ENCODE measurements around the gene PLXNC1. TPM values are rescaled to one million over a fixed set of nuclear protein-coding genes. Genes with fewer than 3 reads are reported as not detected.

PLXNC1 gene
- total and polyA plus RNA-seq, 5 donors = 2.4 to 7.6 (median 5.1) TPM

GRCh38 chr12:94192506-94192905 lies 44.1 kb downstream of the PLXNC1 start:
- Histone ChIP-seq H3K27me3 (ENCODE audit: control insufficient read depth, insufficient read depth) (no peaks in the 10 kb centered on the region), H3K9me3 (ENCODE audit: control insufficient read depth, low read length) (no peaks in the 10 kb centered on the region), H3K4me3 (ENCODE audit: low read length) (no peak overlapping the region), H3K4me1 (ENCODE audit: control insufficient read depth, insufficient read depth, low read length) (no peaks in the 10 kb centered on the region), H3K27ac (ENCODE audit: low read length) (no peak overlapping the region)
- intact Hi-C loops (cut with DNase I) = no loop called here
- DNase-seq (no peak), ATAC-seq (no peak)

- ATAC-seq = no peak
- no peak overlapping the region for H3K4me3 ChIP-seq (ENCODE audit: low read length)
- no peaks in the 10 kb centered on the region for H3K4me1 ChIP-seq (ENCODE audit: control insufficient read depth, insufficient read depth, low read length)
- no peaks in the 10 kb centered on the region for H3K27me3 ChIP-seq (ENCODE audit: control insufficient read depth, insufficient read depth)
- no peak for DNase-seq
- WGBS = 81% methylated on average over 3 of the region's 3 CpGs
- H3K27ac ChIP-seq (ENCODE audit: low read length) = no peak overlapping the region
- no peaks in the 10 kb centered on the region for H3K9me3 ChIP-seq (ENCODE audit: control insufficient read depth, low read length)
- intact Hi-C loops (cut with DNase I) = no loop called here
These were observed 44.8 kb downstream of the PLXNC1 start for GRCh38 chr12:94193168-94193567.

DNA sequence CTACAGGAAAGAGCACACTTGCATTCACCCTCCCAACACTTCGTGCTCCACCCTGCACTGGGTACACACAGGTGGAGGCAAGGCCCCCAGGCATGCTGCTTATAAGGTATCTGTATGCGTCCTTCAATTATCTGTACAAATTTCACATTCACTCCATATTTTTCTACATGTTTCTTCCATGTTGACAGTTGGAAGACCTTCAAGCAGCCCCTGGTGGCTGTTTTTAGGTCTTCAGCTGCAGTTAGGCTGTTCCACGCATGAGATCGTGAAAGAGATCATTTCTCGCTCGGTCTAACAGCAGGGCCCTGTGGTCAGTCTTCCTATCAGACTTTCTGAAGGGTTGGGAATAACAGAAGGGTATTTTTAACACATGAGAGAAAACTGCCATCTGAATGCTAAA lies 47.1 kb downstream of the PLXNC1 start:
- no peaks in the 10 kb centered on the region for H3K9me3 ChIP-seq (ENCODE audit: control insufficient read depth, low read length)
- H3K4me3 ChIP-seq (ENCODE audit: low read length) = no peak overlapping the region
- no peak for DNase-seq
- H3K27me3 ChIP-seq (ENCODE audit: control insufficient read depth, insufficient read depth) = no peaks in the 10 kb centered on the region
- no peak overlapping the region for H3K27ac ChIP-seq (ENCODE audit: low read length)
- no peak for ATAC-seq
- H3K4me1 ChIP-seq (ENCODE audit: control insufficient read depth, insufficient read depth, low read length) = no peaks in the 10 kb centered on the region
- 84% methylated on average over 6 of the region's 6 CpGs for WGBS
- intact Hi-C loops (cut with DNase I) = no loop called here

DNA sequence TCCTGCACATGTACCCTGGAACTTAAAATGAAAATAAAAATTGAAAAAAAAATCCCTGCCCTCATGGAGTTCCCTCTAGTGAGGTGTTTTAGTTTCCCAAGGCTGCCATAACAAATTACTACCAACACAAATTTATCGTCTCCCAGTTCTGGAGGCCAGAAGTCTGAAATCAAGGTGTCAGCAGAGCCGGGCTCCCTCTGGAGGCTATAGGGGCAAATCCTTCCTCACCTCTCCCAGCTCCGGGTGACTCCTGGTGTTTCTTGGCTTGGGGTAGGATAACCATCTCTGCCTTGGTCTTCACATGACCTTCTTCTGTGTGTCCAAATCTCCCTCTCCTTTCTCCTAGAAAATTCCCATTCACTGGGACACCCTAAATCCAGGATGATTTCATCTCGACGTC lies 50.1 kb downstream of the PLXNC1 start:
- intact Hi-C loops (cut with DNase I) = no loop called here
- no peaks in the 10 kb centered on the region for H3K27me3 ChIP-seq (ENCODE audit: control insufficient read depth, insufficient read depth)
- DNase-seq (no peak), ATAC-seq (no peak)
- 84% methylated on average over 5 of the region's 5 CpGs for WGBS
- peaks cover 2% of the 10 kb centered on the region for H3K4me1 ChIP-seq (ENCODE audit: control insufficient read depth, insufficient read depth, low read length)
- no peaks in the 10 kb centered on the region for H3K9me3 ChIP-seq (ENCODE audit: control insufficient read depth, low read length)
- H3K4me3 ChIP-seq (ENCODE audit: low read length) = no peak overlapping the region
- H3K27ac ChIP-seq (ENCODE audit: low read length) = no peak overlapping the region

- WGBS = 75% methylated on average over 9 of the region's 9 CpGs
- no peak overlapping the region for H3K4me3 ChIP-seq (ENCODE audit: low read length)
- intact Hi-C loops (cut with DNase I) = no loop called here
- no peaks in the 10 kb centered on the region for H3K9me3 ChIP-seq (ENCODE audit: control insufficient read depth, low read length)
- H3K4me1 ChIP-seq (ENCODE audit: control insufficient read depth, insufficient read depth, low read length) = peaks cover 2% of the 10 kb centered on the region
- H3K27ac ChIP-seq (ENCODE audit: low read length) = no peak overlapping the region
- ATAC-seq (no peak), DNase-seq (no peak)
- no peaks in the 10 kb centered on the region for H3K27me3 ChIP-seq (ENCODE audit: control insufficient read depth, insufficient read depth)
These were observed 50.5 kb downstream of the PLXNC1 start for GRCh38 chr12:94198872-94199271.

GRCh38 chr12:94200069-94200468 lies 51.7 kb downstream of the PLXNC1 start:
- H3K4me1 ChIP-seq (ENCODE audit: control insufficient read depth, insufficient read depth, low read length) = peaks cover 5% of the 10 kb centered on the region
- no peak overlapping the region for H3K4me3 ChIP-seq (ENCODE audit: low read length)
- DNase-seq = no peak
- WGBS = 92% methylated on average over 5 of the region's 5 CpGs
- no peak for ATAC-seq
- H3K27ac ChIP-seq (ENCODE audit: low read length) = no peak overlapping the region
- no peaks in the 10 kb centered on the region for H3K27me3 ChIP-seq (ENCODE audit: control insufficient read depth, insufficient read depth)
- H3K9me3 ChIP-seq (ENCODE audit: control insufficient read depth, low read length) = no peaks in the 10 kb centered on the region
- intact Hi-C loops (cut with DNase I) = no loop called here

DNA sequence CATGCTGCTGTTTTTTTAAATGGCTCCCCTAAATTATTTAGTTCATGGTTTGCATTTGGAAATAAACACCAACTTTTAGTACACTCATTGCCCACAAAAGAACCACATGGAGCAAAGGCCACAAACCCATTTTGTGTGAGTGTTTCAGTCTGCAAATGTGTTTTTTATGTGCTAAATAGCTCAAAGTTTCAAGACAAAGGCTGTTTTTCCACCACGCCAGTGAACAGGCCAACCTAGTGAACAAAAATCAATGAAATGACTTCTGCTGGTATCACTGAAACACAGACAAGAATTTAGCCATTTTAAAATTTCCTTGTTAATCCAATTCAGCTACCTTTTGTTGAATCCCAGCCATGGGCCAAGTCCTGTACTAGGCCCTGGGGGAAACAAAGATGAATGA lies 52.3 kb downstream of the PLXNC1 start:
- Histone ChIP-seq H3K27me3 (ENCODE audit: control insufficient read depth, insufficient read depth) (no peaks in the 10 kb centered on the region), H3K4me1 (ENCODE audit: control insufficient read depth, insufficient read depth, low read length) (peaks cover 6% of the 10 kb centered on the region), H3K27ac (ENCODE audit: low read length) (no peak overlapping the region), H3K9me3 (ENCODE audit: control insufficient read depth, low read length) (no peaks in the 10 kb centered on the region), H3K4me3 (ENCODE audit: low read length) (no peak overlapping the region)
- WGBS = 98% methylated on average over 1 of the region's 1 CpG
- DNase-seq = no peak
- no peak for ATAC-seq
- intact Hi-C loops (cut with DNase I) = no loop called here

- peak in 1 of 2 donors; percentile 63 for ATAC-seq
These were observed 54.1 kb downstream of the PLXNC1 start for GRCh38 chr12:94202245-94203180.

DNA sequence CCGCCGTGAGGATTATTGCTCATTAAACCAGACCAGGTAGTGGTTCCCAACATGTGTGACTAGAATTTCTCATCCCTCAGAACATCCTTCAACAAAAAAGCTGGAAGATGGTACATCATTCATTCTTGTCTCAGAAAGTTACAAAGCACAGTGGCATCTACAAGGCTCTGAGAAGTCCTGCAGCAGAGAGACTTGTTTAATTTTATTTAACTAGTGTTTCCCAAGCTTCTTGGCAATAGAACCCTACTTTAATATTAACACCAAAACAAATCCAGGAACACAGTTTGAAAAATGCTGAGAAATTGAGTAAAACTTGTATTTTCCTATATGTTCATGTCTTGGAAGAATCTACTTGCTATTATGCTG lies 54.8 kb downstream of the PLXNC1 start:
- ATAC-seq (no peak), DNase-seq (no peak)
- Histone ChIP-seq H3K9me3 (ENCODE audit: control insufficient read depth, low read length) (no peaks in the 10 kb centered on the region), H3K27me3 (ENCODE audit: control insufficient read depth, insufficient read depth) (no peaks in the 10 kb centered on the region), H3K4me3 (ENCODE audit: low read length) (no peak overlapping the region), H3K27ac (ENCODE audit: low read length) (no peak overlapping the region), H3K4me1 (ENCODE audit: control insufficient read depth, insufficient read depth, low read length) (peaks cover 10% of the 10 kb centered on the region)
- 47% methylated on average over 2 of the region's 2 CpGs for WGBS
- intact Hi-C loops (cut with DNase I) = no loop called here

More at GRCh38 chr12:94202245-94203180, 54.1 kb downstream of the PLXNC1 start:
- H3K27ac ChIP-seq (ENCODE audit: low read length) = no peak overlapping the region
- no peak overlapping the region for H3K4me3 ChIP-seq (ENCODE audit: low read length)
- H3K27me3 ChIP-seq (ENCODE audit: control insufficient read depth, insufficient read depth) = no peaks in the 10 kb centered on the region
- WGBS = 80% methylated on average over 7 of the region's 7 CpGs
- H3K9me3 ChIP-seq (ENCODE audit: control insufficient read depth, low read length) = no peaks in the 10 kb centered on the region
- DNase-seq = no peak
- peaks cover 8% of the 10 kb centered on the region for H3K4me1 ChIP-seq (ENCODE audit: control insufficient read depth, insufficient read depth, low read length)
- intact Hi-C loops (cut with DNase I) = no loop called here

DNA sequence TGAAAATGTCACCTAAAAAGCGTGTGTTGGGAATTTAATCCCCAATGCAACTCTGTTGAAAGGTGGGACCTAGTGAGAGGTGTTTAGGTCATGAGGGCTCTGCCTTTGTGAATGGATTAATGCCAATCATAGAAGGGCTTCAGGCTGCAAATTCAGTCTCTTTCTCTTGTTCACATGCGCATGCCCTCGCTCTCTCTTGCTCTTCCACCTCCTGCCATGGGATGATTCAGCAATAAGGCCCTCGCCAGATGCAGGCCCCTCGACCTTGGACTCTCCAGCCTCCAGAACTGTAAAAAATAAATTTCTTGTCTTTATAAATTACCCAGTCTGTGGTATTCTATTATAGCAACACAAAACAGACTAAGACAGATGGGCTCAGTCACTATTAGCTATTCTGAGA lies 55.4 kb downstream of the PLXNC1 start:
- ATAC-seq = no peak

DNA sequence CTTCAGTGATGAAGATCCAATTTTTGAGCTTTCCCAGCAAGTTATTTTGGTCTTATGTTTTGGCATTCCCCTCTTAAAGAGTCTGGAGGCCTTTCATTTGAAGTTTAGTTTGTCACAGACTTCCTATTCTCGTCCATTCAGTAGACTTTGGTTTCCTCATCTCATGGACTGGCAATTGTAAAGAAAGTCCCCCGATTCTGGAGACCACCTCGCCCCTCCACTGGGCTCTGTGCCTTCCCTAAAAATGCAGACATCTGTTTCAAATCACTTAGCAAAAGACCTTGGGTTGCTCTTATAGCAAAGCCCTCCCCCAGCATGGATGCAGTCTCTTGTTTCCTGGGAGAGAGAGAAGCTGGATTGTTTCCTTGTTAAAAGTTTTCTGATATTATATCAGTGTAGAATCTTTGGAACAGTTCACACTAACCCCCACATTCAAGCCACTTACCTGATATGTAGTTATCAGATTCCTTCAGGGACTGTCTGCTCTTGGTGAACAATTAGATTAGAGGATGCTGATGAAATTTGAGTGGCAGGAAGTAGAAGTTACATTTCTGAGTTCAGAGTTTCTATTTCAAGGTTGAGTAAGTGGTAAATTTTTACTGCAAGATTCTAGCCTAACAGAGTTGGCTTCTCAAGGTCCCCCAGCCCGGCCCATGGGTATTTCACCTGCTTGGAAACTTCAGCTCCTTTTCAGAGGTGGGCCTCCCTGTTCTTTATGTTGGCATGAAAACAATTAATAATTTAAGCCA lies 56.3 kb downstream of the PLXNC1 start:
- peak overlapping the region; percentile 37 for H3K27ac ChIP-seq (ENCODE audit: low read length)
- 41% methylated on average over 4 of the region's 4 CpGs for WGBS
- ATAC-seq = no peak
- no peak for DNase-seq
- intact Hi-C loops (cut with DNase I) = no loop called here
- H3K9me3 ChIP-seq (ENCODE audit: control insufficient read depth, low read length) = no peaks in the 10 kb centered on the region
- peaks cover 13% of the 10 kb centered on the region for H3K4me1 ChIP-seq (ENCODE audit: control insufficient read depth, insufficient read depth, low read length)
- H3K4me3 ChIP-seq (ENCODE audit: low read length) = no peak overlapping the region
- H3K27me3 ChIP-seq (ENCODE audit: control insufficient read depth, insufficient read depth) = no peaks in the 10 kb centered on the region

More for the DNA sequence above, 55.4 kb downstream of the PLXNC1 start:
- DNase-seq = no peak
- Histone ChIP-seq H3K4me1 (ENCODE audit: control insufficient read depth, insufficient read depth, low read length) (peaks cover 13% of the 10 kb centered on the region), H3K27ac (ENCODE audit: low read length) (no peak overlapping the region), H3K4me3 (ENCODE audit: low read length) (no peak overlapping the region), H3K27me3 (ENCODE audit: control insufficient read depth, insufficient read depth) (no peaks in the 10 kb centered on the region), H3K9me3 (ENCODE audit: control insufficient read depth, low read length) (no peaks in the 10 kb centered on the region)
- WGBS = 95% methylated on average over 5 of the region's 5 CpGs
- intact Hi-C loops (cut with DNase I) = no loop called here
